Tracheal epithelial cell (primary cell): ENCODE results near the gene PSMB4. TPM values are rescaled to one million over a fixed set of nuclear protein-coding genes. Genes with fewer than 3 reads are reported as not detected.

Source experiments
- total RNA-seq: library from RNA; depleted of rRNA; stranded (reverse); fragments of >200 nt; gene quantifications from 2 replicates; pipeline ENCODE4 v1.2.1, GENCODE V29; 2014

Gene PSMB4
- total RNA-seq, result 319 and 373 TPM in 2 replicates

GRCh38 chr1:151399324-151400171 lies at the start of gene PSMB4:
TSS of gene PSMB4 (plus strand) at chr1:151399573. CDS start at chr1:151399588, 15 bp downstream.

GRCh38 chr1:151372058-151372934 lies 27.1 kb upstream of the PSMB4 start, which contains the start of gene SELENBP1:
TSS of gene SELENBP1 (minus strand) at chr1:151372705. CDS start at chr1:151372641, 64 bp downstream.

Other genes with a start within 250 kb of the PSMB4 start
- gene TNFAIP8L2, start 242.9 kb upstream of the PSMB4 start, total RNA-seq, result not detected in 2 replicates
- gene LYSMD1, start 233.7 kb upstream of the PSMB4 start, total RNA-seq, result 4.8 and 7.9 TPM in 2 replicates
- gene SCNM1, start 233.4 kb upstream of the PSMB4 start, total RNA-seq, result 20.2 and 26.4 TPM in 2 replicates
- gene TMOD4, start 223.6 kb upstream of the PSMB4 start, total RNA-seq, result not detected in 2 replicates
- gene VPS72, start 209.4 kb upstream of the PSMB4 start, total RNA-seq, result 58.2 and 79.0 TPM in 2 replicates
- 48.0 and 60.2 TPM in 2 replicates for gene PIP5K1A, start 201.0 kb upstream of the PSMB4 start, total RNA-seq
- gene PSMD4, start 144.8 kb upstream of the PSMB4 start, total RNA-seq, result 171 and 208 TPM in 2 replicates
- gene ZNF687, start 117.3 kb upstream of the PSMB4 start, total RNA-seq, result 10.9 and 11.3 TPM in 2 replicates
- gene PI4KB, start 72.2 kb upstream of the PSMB4 start, total RNA-seq, result 22.0 and 28.0 TPM in 2 replicates
- 19.0 and 68.0 TPM in 2 replicates for gene RFX5, start 52.3 kb upstream of the PSMB4 start, total RNA-seq
- 3.6 and 8.5 TPM in 2 replicates for gene SELENBP1, start 26.9 kb upstream of the PSMB4 start, total RNA-seq
- 6.8 and 11.3 TPM in 2 replicates for gene POGZ, start 59.9 kb downstream of the PSMB4 start, total RNA-seq
- gene CGN, start 111.8 kb downstream of the PSMB4 start, total RNA-seq, result 3.4 and 4.6 TPM in 2 replicates
- gene TUFT1, start 140.7 kb downstream of the PSMB4 start, total RNA-seq, result 15.1 and 50.6 TPM in 2 replicates
- gene SNX27, start 212.5 kb downstream of the PSMB4 start, total RNA-seq, result 18.8 and 19.0 TPM in 2 replicates